Ishikawa (cell line): ENCODE measurements around the gene CFAP57.

Experiments
- CEBPB ChIP-seq: IDR thresholded peaks from 2 replicates; pipeline ENCODE4 v1.6.1; 2012
- CREB1 ChIP-seq: IDR thresholded peaks from 2 replicates; pipeline ENCODE4 v1.6.1; 2012; ENCODE audit warnings: low read depth
- EGR1 ChIP-seq: IDR thresholded peaks from 2 replicates; pipeline ENCODE4 v1.6.1; 2012
- EP300 ChIP-seq: IDR thresholded peaks from 2 replicates; pipeline ENCODE4 v1.6.1; 2012; ENCODE audit warnings: borderline replicate concordance
- FOXM1 ChIP-seq: IDR thresholded peaks from 2 replicates; pipeline ENCODE4 v1.6.1; 2012; ENCODE audit warnings: low read depth, borderline replicate concordance
- MAX ChIP-seq: IDR thresholded peaks from 2 replicates; pipeline ENCODE4 v1.6.1; 2012
- NFIC ChIP-seq: IDR thresholded peaks from 2 replicates; pipeline ENCODE4 v1.6.1; 2012
- RAD21 ChIP-seq: IDR thresholded peaks from 2 replicates; pipeline ENCODE4 v1.6.1; 2012; ENCODE audit warnings: low read depth
- TAF1 ChIP-seq: IDR thresholded peaks from 2 replicates; pipeline ENCODE4 v1.6.1; 2012; ENCODE audit warnings: low read depth, mild to moderate bottlenecking
- TCF12 ChIP-seq: IDR thresholded peaks from 2 replicates; pipeline ENCODE4 v1.6.1; 2012; ENCODE audit warnings: low read depth
- TEAD4 ChIP-seq: IDR thresholded peaks from 2 replicates; pipeline ENCODE4 v1.6.1; 2012
- YY1 ChIP-seq: IDR thresholded peaks from 2 replicates; pipeline ENCODE4 v1.6.1; 2012; ENCODE audit warnings: low read depth
- TF ChIP-seq, protein P1 (sequence below): IDR thresholded peaks from 2 replicates; pipeline ENCODE4 v1.6.1; 2012
- TF ChIP-seq, protein P2 (sequence below): IDR thresholded peaks from 2 replicates; pipeline ENCODE4 v1.6.1; 2012; ENCODE audit warnings: low read depth, mild to moderate bottlenecking

DNA sequence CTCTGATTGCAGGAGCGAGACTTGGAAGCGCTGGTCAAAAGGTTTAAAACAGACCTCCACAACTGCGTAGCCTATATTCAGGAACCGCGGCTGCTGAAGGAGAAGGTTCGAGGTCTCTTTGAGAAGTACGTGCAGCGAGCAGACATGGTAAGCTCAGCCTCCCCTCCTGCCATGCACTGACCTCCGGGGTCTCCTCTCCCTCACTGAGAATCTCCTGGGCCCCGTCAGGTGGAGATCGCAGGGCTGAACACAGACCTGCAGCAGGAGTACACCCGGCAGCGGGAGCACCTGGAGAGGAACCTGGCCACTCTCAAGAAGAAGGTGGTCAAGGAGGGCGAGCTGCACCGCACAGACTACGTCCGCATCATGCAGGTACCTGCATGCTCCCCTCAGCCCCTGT, 62.1 kb downstream of the CFAP57 start:
- TF ChIP-seq EGR1 (no peak), NFIC (no peak), TAF1 (no peak), RAD21 (no peak), EP300 (no peak), MAX (no peak), TCF12 (no peak), YY1 (no peak), FOXM1 (no peak), CEBPB (no peak), CREB1 (no peak), TEAD4 (no peak)
- TF ChIP-seq, protein P1, sequence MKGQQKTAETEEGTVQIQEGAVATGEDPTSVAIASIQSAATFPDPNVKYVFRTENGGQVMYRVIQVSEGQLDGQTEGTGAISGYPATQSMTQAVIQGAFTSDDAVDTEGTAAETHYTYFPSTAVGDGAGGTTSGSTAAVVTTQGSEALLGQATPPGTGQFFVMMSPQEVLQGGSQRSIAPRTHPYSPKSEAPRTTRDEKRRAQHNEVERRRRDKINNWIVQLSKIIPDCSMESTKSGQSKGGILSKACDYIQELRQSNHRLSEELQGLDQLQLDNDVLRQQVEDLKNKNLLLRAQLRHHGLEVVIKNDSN: no peak
- TF ChIP-seq, protein P2, sequence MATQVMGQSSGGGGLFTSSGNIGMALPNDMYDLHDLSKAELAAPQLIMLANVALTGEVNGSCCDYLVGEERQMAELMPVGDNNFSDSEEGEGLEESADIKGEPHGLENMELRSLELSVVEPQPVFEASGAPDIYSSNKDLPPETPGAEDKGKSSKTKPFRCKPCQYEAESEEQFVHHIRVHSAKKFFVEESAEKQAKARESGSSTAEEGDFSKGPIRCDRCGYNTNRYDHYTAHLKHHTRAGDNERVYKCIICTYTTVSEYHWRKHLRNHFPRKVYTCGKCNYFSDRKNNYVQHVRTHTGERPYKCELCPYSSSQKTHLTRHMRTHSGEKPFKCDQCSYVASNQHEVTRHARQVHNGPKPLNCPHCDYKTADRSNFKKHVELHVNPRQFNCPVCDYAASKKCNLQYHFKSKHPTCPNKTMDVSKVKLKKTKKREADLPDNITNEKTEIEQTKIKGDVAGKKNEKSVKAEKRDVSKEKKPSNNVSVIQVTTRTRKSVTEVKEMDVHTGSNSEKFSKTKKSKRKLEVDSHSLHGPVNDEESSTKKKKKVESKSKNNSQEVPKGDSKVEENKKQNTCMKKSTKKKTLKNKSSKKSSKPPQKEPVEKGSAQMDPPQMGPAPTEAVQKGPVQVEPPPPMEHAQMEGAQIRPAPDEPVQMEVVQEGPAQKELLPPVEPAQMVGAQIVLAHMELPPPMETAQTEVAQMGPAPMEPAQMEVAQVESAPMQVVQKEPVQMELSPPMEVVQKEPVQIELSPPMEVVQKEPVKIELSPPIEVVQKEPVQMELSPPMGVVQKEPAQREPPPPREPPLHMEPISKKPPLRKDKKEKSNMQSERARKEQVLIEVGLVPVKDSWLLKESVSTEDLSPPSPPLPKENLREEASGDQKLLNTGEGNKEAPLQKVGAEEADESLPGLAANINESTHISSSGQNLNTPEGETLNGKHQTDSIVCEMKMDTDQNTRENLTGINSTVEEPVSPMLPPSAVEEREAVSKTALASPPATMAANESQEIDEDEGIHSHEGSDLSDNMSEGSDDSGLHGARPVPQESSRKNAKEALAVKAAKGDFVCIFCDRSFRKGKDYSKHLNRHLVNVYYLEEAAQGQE: no peak
